ENCODE data around the gene FGD2.
"Not testable (repeated sequence)": the region's sequence is repeated elsewhere in the genome, so short reads cannot be mapped to it uniquely, and the experiment has no call there.

FGD2 gene

GRCh38 chr6:36971921-36972673 lies 33.4 kb upstream of the FGD2 start:
- DNase-seq, result no peak

DNA sequence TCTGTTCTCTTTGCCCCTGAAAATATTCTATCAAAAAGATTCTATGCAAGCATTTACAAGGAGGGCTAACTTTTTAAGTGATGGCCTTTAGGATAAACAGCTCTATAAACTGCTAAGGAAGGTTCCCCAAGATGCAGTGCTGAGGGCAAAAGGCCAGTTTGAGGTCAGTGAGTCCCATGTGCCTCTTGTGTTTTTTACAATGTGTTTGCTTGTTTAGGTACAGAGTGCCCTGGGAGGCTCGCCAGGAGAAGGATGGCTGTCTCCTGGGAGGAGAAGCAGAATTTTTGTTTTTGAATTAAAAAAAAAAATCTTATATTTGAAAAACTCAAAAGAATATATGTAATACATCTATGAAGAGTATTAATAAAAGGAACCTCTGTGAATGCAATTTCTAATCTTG lies 32.3 kb upstream of the FGD2 start:
- DNase-seq, result no peak

DNA sequence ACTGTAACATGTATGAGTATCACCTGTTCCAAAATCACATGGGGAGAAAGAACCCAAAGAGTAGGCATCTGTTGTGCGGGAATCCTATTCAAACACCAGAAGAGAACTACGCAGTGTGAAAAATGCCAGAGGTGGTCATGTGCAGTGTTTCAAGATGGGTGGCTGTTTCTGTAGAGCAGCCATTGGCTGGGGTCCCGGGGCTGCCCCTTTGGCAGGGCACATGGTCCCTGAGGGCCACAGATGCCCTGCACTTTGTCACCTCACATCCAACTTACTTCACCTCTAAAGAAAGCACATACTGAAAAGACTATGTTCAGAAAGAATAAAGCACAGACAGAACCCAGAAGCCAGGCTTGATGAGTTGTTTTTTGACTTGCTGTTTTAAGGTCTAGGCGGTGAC lies 31.8 kb upstream of the FGD2 start:
- no peak for DNase-seq

DNA sequence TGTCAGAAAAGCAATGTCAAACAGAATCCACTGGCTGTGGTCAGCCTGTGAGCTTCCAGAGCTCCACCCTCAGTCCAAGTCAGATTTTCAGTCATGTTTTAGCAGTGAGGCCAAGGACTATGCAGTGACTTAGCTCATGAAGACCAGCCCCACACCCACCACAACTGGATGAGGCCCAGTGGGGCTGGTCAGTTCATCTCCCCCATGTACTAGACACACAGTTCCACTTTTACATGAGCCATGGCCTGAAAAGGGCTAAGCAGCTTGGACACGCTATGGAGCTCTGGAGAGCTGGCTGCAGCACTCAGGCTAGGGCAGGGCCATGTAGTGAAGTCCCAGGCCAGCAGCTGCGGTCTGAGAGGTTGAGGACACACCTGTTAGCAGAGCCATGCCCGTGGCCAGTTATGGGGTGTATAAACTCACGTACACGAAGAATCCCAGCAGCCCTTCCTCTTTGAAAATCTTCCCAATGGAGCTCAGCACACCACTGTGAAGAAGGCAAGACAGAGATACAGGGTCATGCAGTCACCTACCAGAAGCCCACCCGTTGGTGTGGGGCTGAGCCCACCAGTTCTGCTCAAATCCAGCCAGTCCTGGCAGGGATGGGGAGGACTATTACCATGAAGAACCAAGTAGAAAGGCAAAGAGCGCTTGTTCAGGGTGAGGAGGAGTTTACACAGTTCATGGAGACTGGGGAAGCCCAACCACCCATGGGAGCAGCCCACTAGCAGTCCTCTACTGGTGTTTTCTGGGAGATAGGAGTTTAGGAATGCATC lies 30.0 kb upstream of the FGD2 start:
- no peak for DNase-seq

- no peak for DNase-seq
Observed at GRCh38 chr6:36976007-36976264, 29.5 kb upstream of the FGD2 start.

- DNase-seq, result no peak
Observed at GRCh38 chr6:36976509-36976908, 28.9 kb upstream of the FGD2 start.

DNA sequence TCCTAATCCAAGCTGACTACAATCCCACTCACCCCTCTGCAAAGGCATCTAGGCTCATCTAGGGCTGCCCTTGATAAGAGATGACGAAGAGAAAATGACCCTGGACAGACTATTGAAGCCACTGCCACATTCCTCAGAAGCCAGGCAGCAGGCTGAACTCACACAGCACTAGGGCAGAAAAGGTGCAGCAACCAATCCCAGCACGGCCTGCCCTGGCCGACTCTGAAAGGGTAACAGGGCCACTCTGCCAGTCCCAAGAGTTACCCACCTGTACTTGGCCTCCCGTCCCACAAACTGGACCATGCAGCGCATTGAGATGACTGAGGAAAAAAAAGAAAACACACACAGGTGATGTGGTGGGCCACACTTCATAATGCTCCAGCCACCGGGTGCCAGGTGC lies 28.5 kb upstream of the FGD2 start:
- no peak for DNase-seq

DNA sequence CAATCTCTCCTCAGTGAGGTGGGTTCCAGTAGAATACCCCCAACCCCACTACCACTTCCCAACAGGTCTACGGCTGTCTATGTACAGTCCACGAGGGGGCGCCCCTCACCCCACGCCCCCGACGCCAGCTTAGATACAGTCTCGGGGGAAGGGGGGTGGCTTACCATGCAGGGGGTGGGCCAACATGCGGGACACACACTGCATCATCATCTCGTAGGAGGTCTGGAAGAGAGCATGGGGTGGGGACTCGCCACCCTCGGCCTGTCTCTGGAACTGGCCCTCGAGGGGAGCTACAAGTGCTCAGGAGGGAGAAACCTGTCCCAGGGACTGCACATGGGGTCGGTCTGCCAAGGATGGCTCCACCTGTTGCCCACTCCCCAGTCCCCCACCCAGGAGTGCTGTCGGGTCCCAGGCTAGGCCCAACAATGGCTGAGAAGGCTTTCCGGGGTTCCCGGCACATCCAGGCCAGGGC lies 27.9 kb upstream of the FGD2 start:
- DNase-seq, result no peak

DNA sequence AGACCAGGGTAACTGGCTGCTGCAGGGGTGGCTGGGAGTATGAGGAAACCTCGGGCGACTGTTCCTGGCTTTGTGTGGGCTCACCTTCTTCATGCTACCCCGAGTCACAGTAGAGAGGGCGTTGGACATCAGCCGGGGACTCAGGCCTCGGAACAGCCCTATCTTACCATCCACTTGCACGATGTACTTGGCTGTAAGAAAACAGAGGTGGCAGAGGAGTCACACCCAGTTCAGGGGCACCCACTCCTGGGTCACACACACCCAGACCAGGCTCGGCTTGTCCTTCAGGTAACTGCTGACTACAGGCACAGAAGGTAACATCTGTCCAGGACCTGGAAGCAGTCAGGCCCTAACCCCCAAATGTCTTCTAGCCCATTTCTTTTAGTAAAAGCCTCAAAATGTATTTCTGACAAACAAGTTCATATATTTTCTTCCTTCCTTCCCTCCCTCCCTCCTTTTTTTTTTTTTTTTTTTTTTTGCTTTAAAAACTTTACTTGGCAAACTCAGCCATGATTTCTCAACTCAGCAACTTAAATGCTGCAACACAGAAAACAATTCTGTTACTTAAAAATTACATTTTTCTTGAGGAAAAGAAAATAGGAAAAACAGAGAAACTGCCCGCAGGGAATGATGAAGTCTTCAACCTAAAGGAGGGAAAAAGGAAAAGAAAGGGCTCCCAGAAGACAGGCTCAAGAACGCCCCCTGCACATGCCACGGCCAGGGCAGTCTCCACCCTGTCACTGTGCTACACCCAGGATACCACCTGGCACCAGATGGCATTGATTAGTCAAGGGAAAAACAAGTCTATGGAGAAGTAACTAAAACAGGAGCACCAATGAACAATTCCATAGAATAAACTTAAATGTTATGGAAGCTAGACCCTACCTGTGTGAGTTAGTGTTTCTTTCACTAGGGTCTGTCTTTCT lies 26.8 kb upstream of the FGD2 start:
- DNase-seq, result no peak

GRCh38 chr6:36979347-36979742 lies 26.1 kb upstream of the FGD2 start:
- peak; percentile 43 for DNase-seq

DNA sequence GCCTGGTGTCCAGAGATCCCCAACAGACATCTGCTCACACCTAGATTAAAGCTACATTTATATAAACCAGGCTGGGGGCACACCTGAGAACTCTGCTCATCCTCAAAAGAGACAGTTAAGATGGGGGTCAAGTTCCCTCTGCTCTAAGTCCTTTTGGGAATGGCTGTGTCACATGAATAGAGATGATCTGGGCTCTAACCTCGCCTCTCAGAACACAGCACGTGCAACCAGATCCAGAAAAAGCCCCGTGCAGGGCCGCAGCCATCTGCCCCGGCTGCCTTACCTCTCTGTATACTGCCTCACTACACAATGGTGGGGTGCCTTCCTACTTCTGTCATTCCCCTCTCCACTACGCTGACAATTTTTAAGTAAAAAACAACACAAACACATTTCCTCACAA lies 25.3 kb upstream of the FGD2 start:
- no peak for DNase-seq

DNA sequence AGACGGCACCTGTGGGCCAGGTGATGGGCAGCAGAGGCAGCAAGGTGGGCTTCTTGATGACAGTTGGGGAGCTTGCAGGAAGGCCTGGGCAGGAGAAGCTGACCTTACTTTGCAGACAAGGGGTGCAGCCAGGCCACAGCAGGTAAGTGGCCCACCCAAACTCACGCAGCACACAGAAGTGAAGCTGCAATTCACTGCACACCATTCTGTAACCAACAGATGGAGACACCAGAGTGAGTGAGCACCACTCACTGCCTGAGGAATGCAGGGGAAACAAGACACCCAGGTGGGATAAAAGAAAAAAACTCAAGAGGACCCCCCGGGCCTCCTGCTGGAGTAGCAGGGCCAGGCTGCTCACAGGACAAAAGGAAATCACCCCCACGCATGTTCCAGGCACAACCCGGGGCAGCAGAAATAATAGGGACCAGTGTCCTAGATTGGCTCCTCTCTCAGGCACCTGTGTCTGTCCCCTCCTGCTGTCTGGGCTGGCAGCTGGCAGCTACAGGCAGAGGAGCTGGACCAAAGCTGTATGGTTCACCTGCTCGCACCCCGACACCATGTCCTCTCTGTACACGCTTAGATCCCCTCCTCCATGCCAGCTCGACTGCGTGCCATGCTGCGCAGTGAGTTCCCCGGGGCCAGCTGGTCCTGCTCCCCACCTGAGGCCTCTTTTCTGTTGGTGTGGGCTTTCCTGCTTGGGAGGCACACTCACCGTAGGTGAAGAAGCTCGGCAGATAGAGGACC lies 24.4 kb upstream of the FGD2 start:
- peak; percentile 41 for DNase-seq

- no peak for DNase-seq
Observed at GRCh38 chr6:36983538-36983937, 21.9 kb upstream of the FGD2 start.

DNA sequence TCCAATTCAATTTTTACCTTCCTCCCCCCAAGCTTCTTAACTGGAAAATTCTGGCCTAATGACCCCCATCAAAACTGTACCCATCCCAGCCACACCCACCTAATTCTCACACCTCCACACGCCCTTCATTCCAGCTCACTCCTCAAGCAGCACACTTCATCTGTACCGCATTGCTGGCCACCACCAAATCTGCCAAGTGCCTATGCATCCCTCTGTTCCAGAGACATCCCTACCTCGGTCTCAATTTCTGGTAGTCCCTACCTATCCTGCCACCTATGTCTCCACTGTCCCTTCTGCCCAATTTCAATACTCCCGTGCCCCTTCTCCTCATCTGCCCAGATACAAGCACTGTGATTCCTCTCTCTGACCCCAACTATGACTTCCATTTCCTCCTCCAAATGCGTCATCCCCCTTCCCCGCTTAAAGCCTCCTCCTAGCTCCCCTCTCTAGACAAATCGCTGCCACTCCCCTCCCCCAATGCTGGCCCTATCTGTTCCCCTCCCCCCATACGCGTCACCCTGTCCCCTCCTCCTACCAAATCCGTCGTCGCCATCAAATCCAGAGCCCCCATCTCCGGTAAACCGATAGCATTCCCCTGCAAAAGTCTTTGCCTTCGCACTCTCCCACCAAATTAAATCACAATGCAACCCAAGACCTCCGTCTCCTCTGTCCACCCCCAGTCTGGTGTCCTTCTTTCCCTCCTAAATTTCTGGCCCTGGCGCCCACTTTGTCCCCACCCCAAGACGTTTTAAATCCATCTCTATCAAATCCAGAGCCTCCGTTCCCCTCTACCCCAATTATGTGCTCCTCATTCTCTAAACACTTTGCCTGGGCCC lies 20.7 kb upstream of the FGD2 start:
- no peak for DNase-seq

DNA sequence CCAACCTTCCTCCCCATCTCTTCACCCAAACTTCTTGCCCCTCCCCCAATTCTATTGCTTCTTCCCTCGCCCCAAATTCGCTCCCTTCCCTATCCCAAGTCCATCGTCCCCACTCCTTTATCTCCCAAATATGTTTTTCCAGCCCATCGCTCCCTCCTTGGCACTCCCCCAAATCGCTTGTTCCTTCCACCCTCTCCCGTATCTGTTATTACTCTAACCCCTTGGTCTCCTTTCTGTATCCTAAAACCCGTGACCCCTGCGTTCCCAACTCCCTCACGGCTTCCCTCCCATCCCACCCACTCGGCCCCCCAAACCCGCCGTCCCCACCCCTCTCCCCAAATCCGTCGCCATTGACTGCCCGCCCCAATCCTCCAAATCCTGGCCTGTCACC lies 20.0 kb upstream of the FGD2 start:
- peak; percentile 9 for DNase-seq

DNA sequence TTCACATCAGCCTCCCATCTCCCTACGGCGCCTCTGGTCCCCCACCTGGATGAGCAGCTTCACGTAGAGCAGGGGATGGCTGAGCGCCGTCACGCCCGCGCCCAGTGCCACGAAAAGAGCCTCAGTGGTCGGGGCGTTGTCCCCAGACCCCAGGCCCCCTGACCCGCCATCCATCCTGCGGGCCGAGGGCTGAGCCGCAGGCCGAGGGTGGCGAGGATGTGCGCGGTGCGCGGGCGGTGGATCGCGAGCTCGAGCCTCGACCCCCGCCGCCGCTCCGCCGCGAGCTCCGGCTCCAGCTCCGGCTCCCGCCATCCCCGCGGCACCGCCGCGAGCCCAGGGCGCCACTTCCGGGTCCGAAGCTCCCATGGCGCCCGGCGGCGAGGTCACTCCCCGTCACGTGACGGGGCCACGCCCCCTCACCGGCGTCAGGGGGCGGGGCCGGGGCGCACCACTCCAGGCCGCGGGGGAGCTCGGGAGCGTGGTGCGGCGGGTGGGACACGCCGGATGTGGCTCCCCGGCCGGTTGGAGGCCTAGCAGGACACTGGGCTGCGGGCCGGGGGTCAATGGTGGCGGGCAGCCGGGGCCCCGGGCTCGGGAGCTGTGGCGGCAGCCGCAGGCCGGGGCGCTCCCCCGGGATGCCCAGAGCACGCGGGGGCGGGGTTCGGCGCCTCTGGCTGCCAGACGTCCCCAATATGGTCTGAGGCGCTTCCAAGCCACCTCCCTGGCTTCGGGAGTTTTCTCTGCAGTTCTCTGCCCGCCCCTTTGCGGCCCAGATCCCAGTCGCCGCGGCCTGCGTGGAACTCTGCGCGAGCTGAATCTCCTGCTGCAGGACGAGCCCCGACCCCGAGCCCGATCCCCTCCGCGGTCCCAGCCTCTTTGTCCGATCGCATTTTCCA lies 19.4 kb upstream of the FGD2 start, which contains the start of gene MTCH1:
TSS of gene MTCH1 (minus strand) at position 389 of the 896 bp plus-strand sequence. CDS start at position 366, 23 bp downstream.
- DNase-seq, result peak; percentile 80

GRCh38 chr6:36986704-36987047 lies 18.8 kb upstream of the FGD2 start:
- no peak for DNase-seq

DNA sequence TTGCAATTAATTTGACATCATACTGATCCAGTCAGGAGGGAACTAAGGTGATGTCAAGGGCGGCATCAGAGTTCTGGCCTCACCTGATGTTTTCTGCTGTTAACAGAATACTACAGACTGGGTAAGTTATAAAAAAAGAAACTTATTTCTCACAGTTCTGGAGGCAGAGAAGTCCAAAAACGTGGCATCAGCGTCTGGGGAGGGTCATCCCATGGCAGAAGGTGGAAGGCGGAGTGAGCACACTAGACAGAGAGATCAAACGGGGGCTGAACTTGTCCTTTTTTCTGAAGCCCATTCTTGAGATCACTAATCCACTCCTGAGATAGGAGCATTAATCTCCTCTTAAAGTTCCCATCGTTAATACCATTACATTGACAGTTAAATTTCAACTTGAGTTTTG lies 16.2 kb upstream of the FGD2 start:
- no peak for DNase-seq

- DNase-seq, result not testable (repeated sequence)
Observed at GRCh38 chr6:36990401-36990800, 15.1 kb upstream of the FGD2 start.

DNA sequence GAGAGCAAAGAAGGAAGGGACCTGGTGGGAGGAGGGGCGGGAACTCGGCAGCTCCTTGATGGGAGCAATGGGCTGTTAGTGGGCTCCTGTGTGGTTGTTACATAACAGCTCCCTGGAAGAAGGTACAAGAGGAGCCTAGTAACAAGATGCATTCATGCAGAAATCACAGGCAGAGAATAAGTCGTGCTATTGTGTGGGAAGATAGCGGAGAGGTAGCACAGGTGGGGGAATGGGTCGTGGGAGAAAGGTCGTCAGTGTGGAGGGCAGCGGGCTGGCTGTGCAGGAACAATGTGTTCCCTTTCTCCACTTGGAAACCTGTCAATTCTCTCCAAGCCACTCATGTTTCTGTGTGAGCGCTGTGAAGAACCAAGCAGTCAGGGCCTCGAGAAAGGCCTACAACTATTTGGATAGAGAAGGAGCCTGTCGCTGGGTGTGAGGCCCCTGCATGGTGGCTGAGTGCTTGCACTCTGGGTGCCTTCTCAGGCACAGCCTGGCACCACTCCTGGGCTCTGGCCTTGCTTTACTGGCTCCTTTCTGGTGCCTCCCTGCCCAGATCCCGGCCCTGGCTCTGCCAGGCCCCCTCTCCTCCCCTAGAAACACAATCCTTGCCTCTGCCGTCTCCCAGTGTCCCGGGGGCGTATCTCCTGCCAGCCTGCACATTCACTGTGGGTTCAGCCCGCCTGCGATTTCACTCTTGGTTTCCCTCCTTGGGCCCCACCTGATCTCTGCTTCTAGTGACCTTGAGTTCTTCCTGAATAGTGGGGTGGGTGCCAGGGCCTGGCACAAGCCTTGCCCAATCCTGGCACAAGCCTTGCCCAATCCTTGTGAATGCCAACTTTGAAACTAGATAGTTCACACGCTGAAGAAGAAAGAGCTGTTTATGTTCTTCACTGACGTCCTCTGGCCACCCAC lies 7.4 kb upstream of the FGD2 start:
- DNase-seq, result peak; percentile 65
